ENCODE data around the gene SGCD. TPM values are rescaled to one million over a fixed set of nuclear protein-coding genes. Genes with fewer than 3 reads are reported as not detected.

SGCD gene
- total RNA-seq, 6 experiments from 2014 or later = 5.2 to 6.7 (median 6.4) TPM

DNA sequence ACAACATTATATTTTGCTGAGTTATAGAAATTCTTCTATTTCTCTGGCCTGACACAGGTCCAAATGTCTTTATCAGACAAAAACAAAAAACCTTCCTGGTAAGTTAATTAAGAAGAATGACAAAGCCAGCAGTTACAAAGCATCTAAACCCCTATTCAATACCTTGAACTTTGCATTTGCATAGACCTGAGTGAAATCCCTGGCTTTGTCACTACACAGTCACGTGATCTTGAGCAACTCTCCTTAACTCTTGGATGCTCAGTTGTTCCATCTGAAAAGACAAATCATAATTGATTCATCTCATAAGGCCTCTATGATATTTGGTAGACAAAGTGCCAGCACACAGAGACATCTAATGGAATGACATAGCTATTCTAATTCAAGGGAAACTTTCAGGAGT lies 356.5 kb downstream of the SGCD start:
- no peak for DNase-seq
- no peaks in the 10 kb centered on the region; the same call in 1 of the 2 replicates for H3K27me3 Mint-ChIP-seq (ENCODE audit: insufficient read depth)
- no peaks in the 10 kb centered on the region for H3K36me3 Mint-ChIP-seq (ENCODE audit: low read depth)
- TF ChIP-seq, protein P1, sequence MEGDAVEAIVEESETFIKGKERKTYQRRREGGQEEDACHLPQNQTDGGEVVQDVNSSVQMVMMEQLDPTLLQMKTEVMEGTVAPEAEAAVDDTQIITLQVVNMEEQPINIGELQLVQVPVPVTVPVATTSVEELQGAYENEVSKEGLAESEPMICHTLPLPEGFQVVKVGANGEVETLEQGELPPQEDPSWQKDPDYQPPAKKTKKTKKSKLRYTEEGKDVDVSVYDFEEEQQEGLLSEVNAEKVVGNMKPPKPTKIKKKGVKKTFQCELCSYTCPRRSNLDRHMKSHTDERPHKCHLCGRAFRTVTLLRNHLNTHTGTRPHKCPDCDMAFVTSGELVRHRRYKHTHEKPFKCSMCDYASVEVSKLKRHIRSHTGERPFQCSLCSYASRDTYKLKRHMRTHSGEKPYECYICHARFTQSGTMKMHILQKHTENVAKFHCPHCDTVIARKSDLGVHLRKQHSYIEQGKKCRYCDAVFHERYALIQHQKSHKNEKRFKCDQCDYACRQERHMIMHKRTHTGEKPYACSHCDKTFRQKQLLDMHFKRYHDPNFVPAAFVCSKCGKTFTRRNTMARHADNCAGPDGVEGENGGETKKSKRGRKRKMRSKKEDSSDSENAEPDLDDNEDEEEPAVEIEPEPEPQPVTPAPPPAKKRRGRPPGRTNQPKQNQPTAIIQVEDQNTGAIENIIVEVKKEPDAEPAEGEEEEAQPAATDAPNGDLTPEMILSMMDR (IDR thresholded peaks at IDR 0.05) = no peak
- no peak overlapping the region for H3K27ac Mint-ChIP-seq
- H3K4me3 Mint-ChIP-seq = no peak overlapping the region
- H3K4me1 Mint-ChIP-seq (ENCODE audit: low read depth) = no peaks in the 10 kb centered on the region; the same call in 1 of the 2 replicates
- no peaks in the 10 kb centered on the region; the same call in 1 of the 2 replicates for H3K9me3 Mint-ChIP-seq

DNA sequence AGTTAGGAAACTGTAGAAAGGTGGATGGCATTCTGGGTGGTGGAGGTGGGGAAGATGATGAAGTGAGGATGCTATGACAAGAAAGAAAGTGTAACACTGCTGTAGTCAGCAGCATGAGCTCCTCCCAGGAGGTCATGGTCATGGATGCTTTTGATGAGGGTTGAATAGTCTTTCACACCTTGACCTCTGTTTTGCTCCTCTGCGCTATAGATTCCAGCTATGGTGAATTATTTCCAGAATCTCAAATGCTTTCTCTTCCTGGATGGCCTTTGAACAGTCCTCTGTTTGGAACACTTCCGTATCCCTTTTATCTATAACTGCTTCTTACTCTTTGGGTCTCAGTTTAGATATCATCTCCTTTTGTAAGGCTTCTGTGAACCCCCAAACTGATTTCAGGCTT lies 357.3 kb downstream of the SGCD start:
- TF ChIP-seq, protein P1 (IDR thresholded peaks at IDR 0.05) = no peak
- H3K4me3 Mint-ChIP-seq = no peak overlapping the region
- H3K9me3 Mint-ChIP-seq = no peaks in the 10 kb centered on the region; the same call in 1 of the 2 replicates

DNA sequence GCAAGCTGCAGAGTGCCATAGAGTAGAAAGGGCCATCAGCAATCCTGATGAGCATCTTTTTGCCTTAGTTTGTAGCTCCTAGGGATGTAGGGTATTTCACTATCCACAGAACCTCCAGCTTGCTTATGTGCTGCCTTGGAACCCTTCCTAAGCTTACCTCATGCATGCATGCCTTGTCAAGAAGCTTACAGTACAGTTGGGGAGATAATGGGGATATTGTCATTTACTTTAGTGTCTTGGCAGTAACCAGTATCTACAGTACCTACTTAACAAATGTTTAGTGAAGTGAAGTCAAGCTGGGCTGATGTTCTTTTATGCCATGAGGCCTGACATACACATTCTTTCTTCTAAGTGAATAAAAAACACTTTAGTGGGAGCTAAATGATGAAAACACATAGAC lies 358.5 kb downstream of the SGCD start:
- H3K27me3 Mint-ChIP-seq (ENCODE audit: insufficient read depth) = no peaks in the 10 kb centered on the region; the same call in 1 of the 2 replicates
- H3K27ac Mint-ChIP-seq = no peak overlapping the region
- H3K4me1 Mint-ChIP-seq (ENCODE audit: low read depth) = no peaks in the 10 kb centered on the region
- H3K4me3 Mint-ChIP-seq = no peak overlapping the region
- H3K9me3 Mint-ChIP-seq = peaks cover 3% of the 10 kb centered on the region
- H3K36me3 Mint-ChIP-seq (ENCODE audit: low read depth) = no peaks in the 10 kb centered on the region
- TF ChIP-seq, protein P1 (IDR thresholded peaks at IDR 0.05) = no peak
- no peak for DNase-seq

More for the DNA sequence above, 357.3 kb downstream of the SGCD start:
- no peaks in the 10 kb centered on the region; the same call in 1 of the 2 replicates for H3K27me3 Mint-ChIP-seq (ENCODE audit: insufficient read depth)
- no peaks in the 10 kb centered on the region for H3K36me3 Mint-ChIP-seq (ENCODE audit: low read depth)
- no peaks in the 10 kb centered on the region for H3K4me1 Mint-ChIP-seq (ENCODE audit: low read depth)
- H3K27ac Mint-ChIP-seq = no peak overlapping the region
- DNase-seq = no peak

DNA sequence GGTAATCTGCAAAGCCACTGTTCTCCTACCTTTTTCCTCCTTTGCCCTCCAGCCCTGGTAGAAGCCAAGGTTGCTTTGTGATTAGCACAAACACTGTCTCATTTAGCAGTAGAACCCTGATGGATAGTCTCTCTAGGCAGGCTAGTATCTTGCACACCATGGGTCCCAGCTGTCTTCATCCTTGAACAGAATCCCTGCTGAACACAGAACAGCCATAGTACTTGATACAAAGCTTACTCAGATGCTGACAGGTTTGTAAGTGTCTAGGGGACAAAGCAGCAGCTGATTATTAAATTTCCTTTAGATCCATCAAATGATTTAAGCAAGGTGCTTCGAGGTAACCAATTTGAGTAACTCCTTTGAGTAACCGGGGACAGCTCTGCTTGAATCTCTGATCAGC lies 359.4 kb downstream of the SGCD start:
- TF ChIP-seq, protein P1 (IDR thresholded peaks at IDR 0.05) = no peak
- no peak overlapping the region for H3K27ac Mint-ChIP-seq
- H3K9me3 Mint-ChIP-seq = peaks cover 6% of the 10 kb centered on the region
- H3K4me1 Mint-ChIP-seq (ENCODE audit: low read depth) = no peaks in the 10 kb centered on the region
- H3K4me3 Mint-ChIP-seq = no peak overlapping the region
- H3K36me3 Mint-ChIP-seq (ENCODE audit: low read depth) = no peaks in the 10 kb centered on the region
- no peak for DNase-seq
- no peaks in the 10 kb centered on the region; the same call in 1 of the 2 replicates for H3K27me3 Mint-ChIP-seq (ENCODE audit: insufficient read depth)

DNA sequence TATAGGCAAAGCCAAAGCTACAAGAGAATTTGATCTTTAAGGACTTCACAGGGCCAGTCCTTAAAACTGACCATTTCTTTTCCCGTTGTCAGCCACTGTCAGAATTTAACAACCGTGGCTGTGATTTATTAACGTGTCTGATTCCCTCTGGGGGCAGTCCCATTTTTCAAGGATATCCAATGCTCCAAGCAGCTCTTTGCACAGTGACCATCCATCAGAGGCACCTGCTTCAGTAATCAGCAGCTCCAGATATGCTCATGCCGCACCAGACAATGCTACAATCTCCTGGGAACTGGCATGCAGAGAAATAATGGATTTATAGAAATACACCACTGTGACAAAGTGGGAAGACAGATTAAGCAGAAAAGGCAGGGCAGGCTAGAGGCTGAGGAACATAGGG lies 359.8 kb downstream of the SGCD start:
- H3K36me3 Mint-ChIP-seq (ENCODE audit: low read depth) = no peaks in the 10 kb centered on the region
- H3K4me3 Mint-ChIP-seq = no peak overlapping the region
- H3K9me3 Mint-ChIP-seq = peaks cover 6% of the 10 kb centered on the region
- no peak overlapping the region for H3K27ac Mint-ChIP-seq
- TF ChIP-seq, protein P1 (IDR thresholded peaks at IDR 0.05) = no peak
- DNase-seq = no peak
- no peaks in the 10 kb centered on the region; the same call in 1 of the 2 replicates for H3K27me3 Mint-ChIP-seq (ENCODE audit: insufficient read depth)
- H3K4me1 Mint-ChIP-seq (ENCODE audit: low read depth) = no peaks in the 10 kb centered on the region

DNA sequence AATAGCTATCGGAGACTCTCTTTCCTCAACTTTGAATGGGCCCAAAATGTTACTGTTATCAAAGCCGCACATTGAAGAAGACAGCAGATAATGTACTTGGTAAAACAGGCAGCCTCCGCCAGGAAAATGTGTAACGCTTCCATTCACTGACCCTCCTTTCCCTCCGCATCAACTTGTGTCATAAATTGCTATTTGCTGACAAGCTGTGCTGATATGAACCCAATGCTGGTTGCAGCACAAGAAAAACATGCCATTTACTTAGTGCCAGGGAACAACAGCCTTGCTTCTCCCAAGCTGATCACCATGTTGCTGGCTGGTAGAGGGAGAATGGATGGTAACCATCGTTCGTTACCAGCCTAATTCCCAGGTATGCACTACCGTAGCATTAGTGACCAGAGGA lies 360.6 kb downstream of the SGCD start:
- TF ChIP-seq, protein P1 (IDR thresholded peaks at IDR 0.05) = no peak
- Mint-ChIP-seq H3K27ac (no peak overlapping the region), H3K27me3 (ENCODE audit: insufficient read depth) (no peaks in the 10 kb centered on the region; the same call in 1 of the 2 replicates), H3K4me3 (no peak overlapping the region), H3K36me3 (ENCODE audit: low read depth) (no peaks in the 10 kb centered on the region), H3K4me1 (ENCODE audit: low read depth) (no peaks in the 10 kb centered on the region), H3K9me3 (peaks cover 6% of the 10 kb centered on the region)
- no peak for DNase-seq
